Choroid plexus epithelial cell (primary cell): ENCODE measurements around the gene ERBIN.

Source experiments
- DNase-seq: peaks from one replicate; pipeline ENCODE4 v3.0.0-alpha.2; 2010; ENCODE audit warnings: low read depth
- H3K4me3 ChIP-seq: 2 replicates; pipeline ENCODE4 v1.5.1; 2011; ENCODE audit warnings: low read depth, mild to moderate bottlenecking, control low read depth, low read length, moderate library complexity
- TF ChIP-seq, protein P1 (sequence below): conservative IDR thresholded peaks from 2 replicates; pipeline ENCODE4 v1.5.1; 2011; ENCODE audit warnings: low read depth, mild to moderate bottlenecking, control low read depth, inconsistent platforms, low read length, moderate library complexity

ERBIN gene

DNA sequence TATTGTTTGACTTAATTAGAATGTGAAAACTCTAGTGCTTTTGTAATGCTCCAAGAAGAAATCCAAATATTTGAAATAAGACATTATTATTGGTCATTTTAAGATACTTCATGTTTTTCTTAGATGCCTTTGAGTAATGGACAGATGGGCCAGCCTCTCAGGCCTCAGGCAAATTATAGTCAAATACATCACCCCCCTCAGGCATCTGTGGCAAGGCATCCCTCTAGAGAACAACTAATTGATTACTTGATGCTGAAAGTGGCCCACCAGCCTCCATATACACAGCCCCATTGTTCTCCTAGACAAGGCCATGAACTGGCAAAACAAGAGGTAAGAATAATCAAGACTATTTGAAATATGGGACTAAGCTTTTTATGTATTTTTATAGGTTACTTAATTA, 148.5 kb downstream of the ERBIN start:
- no peak for DNase-seq
- TF ChIP-seq, protein P1, sequence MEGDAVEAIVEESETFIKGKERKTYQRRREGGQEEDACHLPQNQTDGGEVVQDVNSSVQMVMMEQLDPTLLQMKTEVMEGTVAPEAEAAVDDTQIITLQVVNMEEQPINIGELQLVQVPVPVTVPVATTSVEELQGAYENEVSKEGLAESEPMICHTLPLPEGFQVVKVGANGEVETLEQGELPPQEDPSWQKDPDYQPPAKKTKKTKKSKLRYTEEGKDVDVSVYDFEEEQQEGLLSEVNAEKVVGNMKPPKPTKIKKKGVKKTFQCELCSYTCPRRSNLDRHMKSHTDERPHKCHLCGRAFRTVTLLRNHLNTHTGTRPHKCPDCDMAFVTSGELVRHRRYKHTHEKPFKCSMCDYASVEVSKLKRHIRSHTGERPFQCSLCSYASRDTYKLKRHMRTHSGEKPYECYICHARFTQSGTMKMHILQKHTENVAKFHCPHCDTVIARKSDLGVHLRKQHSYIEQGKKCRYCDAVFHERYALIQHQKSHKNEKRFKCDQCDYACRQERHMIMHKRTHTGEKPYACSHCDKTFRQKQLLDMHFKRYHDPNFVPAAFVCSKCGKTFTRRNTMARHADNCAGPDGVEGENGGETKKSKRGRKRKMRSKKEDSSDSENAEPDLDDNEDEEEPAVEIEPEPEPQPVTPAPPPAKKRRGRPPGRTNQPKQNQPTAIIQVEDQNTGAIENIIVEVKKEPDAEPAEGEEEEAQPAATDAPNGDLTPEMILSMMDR: no peak
- H3K4me3 ChIP-seq: no peak overlapping the region

GRCh38 chr5:66080664-66081063, 154.3 kb downstream of the ERBIN start:
- H3K4me3 ChIP-seq: no peak overlapping the region
- DNase-seq: no peak
- TF ChIP-seq, protein P1: no peak

- TF ChIP-seq, protein P1: no peak
- no peak overlapping the region for H3K4me3 ChIP-seq
- DNase-seq: no peak
These were observed 163.0 kb downstream of the ERBIN start for GRCh38 chr5:66089384-66089783.

GRCh38 chr5:66100851-66101250, 174.5 kb downstream of the ERBIN start:
- DNase-seq: no peak
- TF ChIP-seq, protein P1: no peak
- H3K4me3 ChIP-seq: no peak overlapping the region

GRCh38 chr5:66113160-66113559, 186.8 kb downstream of the ERBIN start:
- DNase-seq: peak; percentile 33
- TF ChIP-seq, protein P1: no peak
- no peak overlapping the region for H3K4me3 ChIP-seq

GRCh38 chr5:66118304-66118703, 191.9 kb downstream of the ERBIN start:
- DNase-seq: no peak
- TF ChIP-seq, protein P1: no peak
- H3K4me3 ChIP-seq: no peak overlapping the region

- no peak overlapping the region for H3K4me3 ChIP-seq
- no peak for DNase-seq
- TF ChIP-seq, protein P1: no peak
These were observed 196.1 kb downstream of the ERBIN start for GRCh38 chr5:66122379-66123034.
